ENCODE measurements around the gene FAH. TPM values are rescaled to one million over a fixed set of nuclear protein-coding genes. Genes with fewer than 3 reads are reported as not detected.

The FAH gene
- total RNA-seq, result 10 to 100 TPM; 40.9 to 41.8 TPM

GRCh38 chr15:80152896-80153876 is at the start of gene FAH:
TSS of gene FAH (plus strand) at chr15:80152999. CDS start at chr15:80153055, 56 bp downstream.
- peak; percentile 59 for DNase-seq
- ChIA-PET POLR2A (interaction anchor here (0.7 to 1.2 kb wide), 5 partner anchors 69 to 257 kb away, joined by 3 to 7 read pairs (median 4); no protein-coding TSS in a partner anchor), CTCF (interaction anchor here (1.0 kb wide), 1 partner anchor 20 kb away, joined by 3 read pairs; no protein-coding TSS in a partner anchor)
- H3K4me1 Mint-ChIP-seq (ENCODE audit: low read depth), result peaks cover 32% of the 10 kb centered on the region
- peaks cover 8% of the 10 kb centered on the region for H3K27me3 Mint-ChIP-seq (ENCODE audit: low read depth)
- peak within 1 kb of the TSS; percentile 90 for H3K4me3 Mint-ChIP-seq
- H3K36me3 Mint-ChIP-seq (ENCODE audit: low read depth), result peaks cover 11% of the 10 kb centered on the region
- ATAC-seq, result peak; percentile 82
- peak within 1 kb of the TSS; percentile 95 for H3K27ac Mint-ChIP-seq
- no peaks in the 10 kb centered on the region for H3K9me3 Mint-ChIP-seq (ENCODE audit: insufficient read depth)

DNA sequence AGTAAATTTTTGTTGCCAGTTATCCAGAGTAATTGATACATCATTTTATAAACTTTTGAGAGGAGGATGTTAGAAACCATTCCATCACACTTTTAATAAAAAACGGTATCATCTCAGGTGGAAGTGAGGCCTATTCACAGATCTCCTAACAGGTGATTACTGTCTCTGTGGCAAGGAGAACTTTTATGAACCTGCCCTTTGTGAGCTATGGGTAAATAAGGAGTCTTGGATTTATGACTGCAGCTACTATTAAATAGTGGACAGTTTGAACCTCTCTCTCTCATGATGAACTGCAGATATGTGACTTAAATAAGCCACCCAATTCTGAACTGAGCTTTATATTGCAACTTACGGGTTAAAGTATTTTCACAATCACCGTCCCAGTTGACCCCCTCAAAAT is 47.6 kb upstream of the FAH start:
- H3K4me1 Mint-ChIP-seq (ENCODE audit: low read depth), result no peaks in the 10 kb centered on the region
- CTCF ChIA-PET, result no interaction called here
- no peaks in the 10 kb centered on the region for H3K9me3 Mint-ChIP-seq (ENCODE audit: insufficient read depth)
- H3K36me3 Mint-ChIP-seq (ENCODE audit: low read depth), result peaks cover 4% of the 10 kb centered on the region
- ATAC-seq (no peak), DNase-seq (no peak)
- POLR2A ChIA-PET, result no interaction called here
- no peaks in the 10 kb centered on the region for H3K27me3 Mint-ChIP-seq (ENCODE audit: low read depth)
- H3K27ac Mint-ChIP-seq, result no peak overlapping the region
- no peak overlapping the region for H3K4me3 Mint-ChIP-seq

GRCh38 chr15:80105595-80105994 is 47.2 kb upstream of the FAH start:
- no peaks in the 10 kb centered on the region for H3K9me3 Mint-ChIP-seq (ENCODE audit: insufficient read depth)
- no peak overlapping the region for H3K27ac Mint-ChIP-seq
- H3K4me1 Mint-ChIP-seq (ENCODE audit: low read depth), result no peaks in the 10 kb centered on the region
- ChIA-PET CTCF (no interaction called here), POLR2A (no interaction called here)
- ATAC-seq, result no peak
- DNase-seq, result no peak
- peaks cover 4% of the 10 kb centered on the region for H3K36me3 Mint-ChIP-seq (ENCODE audit: low read depth)
- no peak overlapping the region for H3K4me3 Mint-ChIP-seq
- no peaks in the 10 kb centered on the region for H3K27me3 Mint-ChIP-seq (ENCODE audit: low read depth)

GRCh38 chr15:80106051-80106450 is 46.7 kb upstream of the FAH start:
- H3K36me3 Mint-ChIP-seq (ENCODE audit: low read depth), result peaks cover 4% of the 10 kb centered on the region
- ChIA-PET POLR2A (no interaction called here), CTCF (no interaction called here)
- H3K9me3 Mint-ChIP-seq (ENCODE audit: insufficient read depth), result no peaks in the 10 kb centered on the region
- no peaks in the 10 kb centered on the region for H3K4me1 Mint-ChIP-seq (ENCODE audit: low read depth)
- H3K27ac Mint-ChIP-seq, result no peak overlapping the region
- no peak for DNase-seq
- no peak overlapping the region for H3K4me3 Mint-ChIP-seq
- no peaks in the 10 kb centered on the region for H3K27me3 Mint-ChIP-seq (ENCODE audit: low read depth)
- ATAC-seq, result no peak

- no peaks in the 10 kb centered on the region for H3K27me3 Mint-ChIP-seq (ENCODE audit: low read depth)
- no peak overlapping the region for H3K27ac Mint-ChIP-seq
- no peak for ATAC-seq
- no peaks in the 10 kb centered on the region for H3K9me3 Mint-ChIP-seq (ENCODE audit: insufficient read depth)
- H3K36me3 Mint-ChIP-seq (ENCODE audit: low read depth), result peaks cover 2% of the 10 kb centered on the region
- no peak overlapping the region for H3K4me3 Mint-ChIP-seq
- no peaks in the 10 kb centered on the region for H3K4me1 Mint-ChIP-seq (ENCODE audit: low read depth)
- DNase-seq, result no peak
- CTCF ChIA-PET, result no interaction called here
- POLR2A ChIA-PET, result no interaction called here
These were observed 45.6 kb upstream of the FAH start for GRCh38 chr15:80107204-80107603.

GRCh38 chr15:80107774-80108173 is 45.0 kb upstream of the FAH start:
- DNase-seq (no peak), ATAC-seq (no peak)
- POLR2A ChIA-PET, result no interaction called here
- CTCF ChIA-PET, result no interaction called here
- peaks cover 2% of the 10 kb centered on the region for H3K36me3 Mint-ChIP-seq (ENCODE audit: low read depth)
- H3K4me3 Mint-ChIP-seq, result no peak overlapping the region
- no peaks in the 10 kb centered on the region for H3K27me3 Mint-ChIP-seq (ENCODE audit: low read depth)
- no peak overlapping the region for H3K27ac Mint-ChIP-seq
- no peaks in the 10 kb centered on the region for H3K4me1 Mint-ChIP-seq (ENCODE audit: low read depth)
- H3K9me3 Mint-ChIP-seq (ENCODE audit: insufficient read depth), result no peaks in the 10 kb centered on the region

DNA sequence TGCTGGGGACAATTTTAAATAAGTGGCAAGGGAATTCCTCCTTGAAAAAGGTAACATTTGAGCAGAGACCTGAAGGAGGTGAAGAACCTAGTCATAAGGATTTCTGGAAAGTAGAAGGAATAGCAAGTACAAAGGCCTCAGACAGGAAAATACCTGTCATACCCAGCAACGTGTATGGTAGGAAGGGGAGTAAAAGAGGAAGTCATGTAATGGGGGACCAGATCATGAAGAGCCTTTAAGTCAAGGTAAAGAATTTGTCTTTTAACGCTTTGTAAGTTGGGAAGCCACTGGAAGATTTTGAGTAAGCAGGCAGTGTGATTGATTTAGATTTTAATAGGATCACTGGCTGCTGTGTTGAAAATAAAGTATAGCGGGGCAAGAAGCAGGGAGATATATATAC is 43.4 kb upstream of the FAH start:
- ChIA-PET CTCF (no interaction called here), POLR2A (no interaction called here)
- Mint-ChIP-seq H3K9me3 (ENCODE audit: insufficient read depth) (no peaks in the 10 kb centered on the region), H3K4me1 (ENCODE audit: low read depth) (no peaks in the 10 kb centered on the region), H3K36me3 (ENCODE audit: low read depth) (peaks cover 4% of the 10 kb centered on the region), H3K4me3 (no peak overlapping the region), H3K27me3 (ENCODE audit: low read depth) (no peaks in the 10 kb centered on the region), H3K27ac (no peak overlapping the region)
- DNase-seq, result no peak
- ATAC-seq, result no peak

- Mint-ChIP-seq H3K27me3 (ENCODE audit: low read depth) (no peaks in the 10 kb centered on the region), H3K27ac (no peak overlapping the region), H3K36me3 (ENCODE audit: low read depth) (peaks cover 2% of the 10 kb centered on the region), H3K9me3 (ENCODE audit: insufficient read depth) (no peaks in the 10 kb centered on the region), H3K4me3 (no peak overlapping the region), H3K4me1 (ENCODE audit: low read depth) (no peaks in the 10 kb centered on the region)
- DNase-seq, result no peak
- ATAC-seq, result no peak
- CTCF ChIA-PET, result no interaction called here
- POLR2A ChIA-PET, result no interaction called here
These were observed 41.9 kb upstream of the FAH start for GRCh38 chr15:80110920-80111319.

DNA sequence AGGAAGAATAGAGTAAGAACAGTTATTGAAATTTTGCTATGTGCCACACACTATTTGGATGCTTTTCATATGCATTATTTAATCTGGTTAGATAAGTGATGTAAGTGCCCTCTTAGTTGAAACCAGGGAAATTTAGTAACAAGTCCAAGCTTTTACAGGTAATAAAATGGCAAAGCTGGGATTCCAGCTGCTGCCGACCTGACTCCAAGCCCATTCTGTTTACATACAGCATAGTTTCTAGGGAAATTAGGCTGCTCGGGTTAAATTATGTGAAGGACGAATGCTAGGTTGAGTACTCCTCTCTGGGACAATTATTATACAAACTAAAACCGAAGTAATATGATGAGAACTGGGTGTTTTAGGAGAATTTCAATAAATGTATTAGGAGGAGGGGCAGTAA is 38.7 kb upstream of the FAH start:
- no peak for DNase-seq
- Mint-ChIP-seq H3K4me1 (ENCODE audit: low read depth) (no peaks in the 10 kb centered on the region), H3K27me3 (ENCODE audit: low read depth) (no peaks in the 10 kb centered on the region), H3K4me3 (no peak overlapping the region), H3K36me3 (ENCODE audit: low read depth) (peaks cover 2% of the 10 kb centered on the region), H3K9me3 (ENCODE audit: insufficient read depth) (no peaks in the 10 kb centered on the region), H3K27ac (no peak overlapping the region)
- POLR2A ChIA-PET, result no interaction called here
- CTCF ChIA-PET, result interaction anchor here (1.5 kb wide), 1 partner anchor 12 kb away, joined by 3 read pairs; no protein-coding TSS in a partner anchor
- no peak for ATAC-seq

DNA sequence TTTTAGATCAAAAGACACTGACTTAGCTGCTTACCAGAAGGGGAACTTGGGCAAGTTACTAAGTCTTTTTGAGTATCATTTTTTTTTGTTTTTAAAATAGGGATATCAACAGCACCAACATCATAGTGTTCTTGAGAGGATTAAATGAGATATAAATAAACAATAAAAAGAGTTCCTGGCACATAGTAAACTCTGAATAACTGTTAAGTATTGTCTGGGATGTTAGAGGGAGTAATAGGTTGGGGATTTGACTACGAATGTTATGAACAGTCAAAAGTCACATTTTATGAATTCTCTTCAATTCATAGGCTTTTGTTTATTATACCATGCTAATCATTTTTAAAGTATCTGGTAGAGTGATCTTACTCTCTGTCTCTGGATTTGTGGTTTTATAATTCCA is 37.8 kb upstream of the FAH start:
- Mint-ChIP-seq H3K4me1 (ENCODE audit: low read depth) (no peaks in the 10 kb centered on the region), H3K27ac (no peak overlapping the region), H3K4me3 (no peak overlapping the region), H3K27me3 (ENCODE audit: low read depth) (no peaks in the 10 kb centered on the region), H3K36me3 (ENCODE audit: low read depth) (peaks cover 2% of the 10 kb centered on the region), H3K9me3 (ENCODE audit: insufficient read depth) (no peaks in the 10 kb centered on the region)
- POLR2A ChIA-PET, result interaction anchor here (0.6 kb wide), 1 partner anchor 58 kb away, joined by 5 read pairs; no protein-coding TSS in a partner anchor
- DNase-seq (no peak), ATAC-seq (no peak)
- CTCF ChIA-PET, result interaction anchor here (1.5 to 1.7 kb wide), 2 partner anchors 11 to 42 kb away, joined by 3 read pairs; no protein-coding TSS in a partner anchor

- no peaks in the 10 kb centered on the region for H3K27me3 Mint-ChIP-seq (ENCODE audit: low read depth)
- CTCF ChIA-PET, result no interaction called here
- no peak for ATAC-seq
- H3K4me1 Mint-ChIP-seq (ENCODE audit: low read depth), result no peaks in the 10 kb centered on the region
- H3K36me3 Mint-ChIP-seq (ENCODE audit: low read depth), result peaks cover 11% of the 10 kb centered on the region
- POLR2A ChIA-PET, result no interaction called here
- H3K27ac Mint-ChIP-seq, result no peak overlapping the region
- no peaks in the 10 kb centered on the region for H3K9me3 Mint-ChIP-seq (ENCODE audit: insufficient read depth)
- H3K4me3 Mint-ChIP-seq, result no peak overlapping the region
- no peak for DNase-seq
These were observed 33.8 kb upstream of the FAH start for GRCh38 chr15:80118956-80119355.

GRCh38 chr15:80120636-80121035 is 32.2 kb upstream of the FAH start:
- H3K9me3 Mint-ChIP-seq (ENCODE audit: insufficient read depth), result no peaks in the 10 kb centered on the region
- ATAC-seq (no peak), DNase-seq (no peak)
- CTCF ChIA-PET, result no interaction called here
- H3K4me3 Mint-ChIP-seq, result no peak overlapping the region
- H3K36me3 Mint-ChIP-seq (ENCODE audit: low read depth), result peaks cover 15% of the 10 kb centered on the region
- peaks cover under 1% of the 10 kb centered on the region for H3K4me1 Mint-ChIP-seq (ENCODE audit: low read depth)
- no peak overlapping the region for H3K27ac Mint-ChIP-seq
- H3K27me3 Mint-ChIP-seq (ENCODE audit: low read depth), result no peaks in the 10 kb centered on the region
- POLR2A ChIA-PET, result no interaction called here
